Neural cell (in vitro differentiated cells): ENCODE data around the gene SLC15A2. TPM values are rescaled to one million over a fixed set of nuclear protein-coding genes. Genes with fewer than 3 reads are reported as not detected.

ENCODE experiments used
- H2AFZ ChIP-seq: fragments of 200-600, 300-800 bp; sonication (generic), shearing (Covaris generic); 2 replicates; pipeline ENCODE4 v1.6.0; 2014; ENCODE audit warnings: low read depth, mild to moderate bottlenecking, antibody characterized with exemption, low read length, moderate library complexity
- H3F3A ChIP-seq: fragments of 200-600 bp; shearing (Covaris generic); 2 replicates; pipeline ENCODE4 v1.6.1; 2016; ENCODE audit warnings: mild to moderate bottlenecking, moderate library complexity, mixed read lengths, antibody characterized with exemption, low read length; ENCODE audit not compliant: insufficient read depth, poor library complexity, severe bottlenecking
- H3K27ac ChIP-seq: fragments of 200-600, 300-800 bp; sonication (generic), shearing (Covaris generic); 2 replicates; pipeline ENCODE4 v1.5.1; 2014; ENCODE audit warnings: mild to moderate bottlenecking, low read length, moderate library complexity
- H3K27me3 ChIP-seq: fragments of 300-800, 200-600 bp; sonication (generic), shearing (Covaris generic); 2 replicates; pipeline ENCODE4 v1.6.0; 2014; ENCODE audit warnings: mild to moderate bottlenecking, low read depth, low read length, moderate library complexity; ENCODE audit not compliant: insufficient read depth
- H3K36me3 ChIP-seq: fragments of 300-800, 200-600 bp; sonication (generic), shearing (Covaris generic); 2 replicates; pipeline ENCODE4 v1.5.1; 2014; ENCODE audit warnings: mild to moderate bottlenecking, antibody characterized with exemption, low read length, moderate library complexity; ENCODE audit not compliant: insufficient read depth
- H3K4me2 ChIP-seq: fragments of 300-800, 200-600 bp; sonication (generic), shearing (Covaris generic); 2 replicates; pipeline ENCODE4 v1.6.0; 2014; ENCODE audit warnings: mild to moderate bottlenecking, low read length
- H3K4me3 ChIP-seq: fragments of 300-800, 200-600 bp; sonication (generic), shearing (Covaris generic); 2 replicates; pipeline ENCODE4 v1.5.1; 2014; ENCODE audit warnings: mild to moderate bottlenecking, low read length, moderate library complexity
- H3K79me2 ChIP-seq: fragments of 200-600 bp; shearing (Covaris generic); replicated peaks from 2 replicates; pipeline ENCODE4 v1.6.0; 2014; ENCODE audit warnings: mild to moderate bottlenecking, low read length, moderate library complexity; ENCODE audit not compliant: insufficient read depth
- H3K9ac ChIP-seq: fragments of 300-800, 200-600 bp; sonication (generic), shearing (Covaris generic); 2 replicates; pipeline ENCODE4 v1.6.1; 2016; ENCODE audit warnings: mild to moderate bottlenecking, low read length, mixed read lengths
- H3K9me2 ChIP-seq: fragments of 200-600 bp; shearing (Covaris generic); 2 replicates; pipeline ENCODE4 v1.6.1; 2016; ENCODE audit warnings: mild to moderate bottlenecking, low read length, mixed read lengths; ENCODE audit not compliant: insufficient read depth
- H3K9me3 ChIP-seq: fragments of 200-600, 300-800 bp; sonication (generic), shearing (Covaris generic); 2 replicates; pipeline ENCODE4 v1.6.1; 2016; ENCODE audit warnings: mild to moderate bottlenecking, mixed run types, low read length, moderate library complexity, mixed read lengths
- H4K20me1 ChIP-seq: fragments of 200-600 bp; shearing (Covaris generic); 2 replicates; pipeline ENCODE4 v1.6.1; 2016; ENCODE audit warnings: mild to moderate bottlenecking, mixed run types; ENCODE audit not compliant: insufficient read depth
- CTCF ChIP-seq: fragments of 450-650 bp; IDR thresholded peaks from 2 replicates; pipeline ENCODE4 v1.5.1; 2014; ENCODE audit warnings: antibody characterized with exemption, mild to moderate bottlenecking, moderate library complexity; ENCODE audit not compliant: poor library complexity, severe bottlenecking
- EP300 ChIP-seq: fragments of 450-650 bp; conservative IDR thresholded peaks from 2 replicates; pipeline ENCODE4 v1.6.1; 2014; ENCODE audit warnings: antibody characterized with exemption, mild to moderate bottlenecking, moderate library complexity; ENCODE audit not compliant: poor library complexity, severe bottlenecking
- EZH2 ChIP-seq: fragments of 200-600, 300-800 bp; shearing (Covaris generic), sonication (generic); IDR thresholded peaks from 2 replicates; pipeline ENCODE4 v1.6.1; 2014; ENCODE audit warnings: antibody characterized with exemption, low read length, borderline replicate concordance, mild to moderate bottlenecking; ENCODE audit not compliant: insufficient read depth, poor library complexity, severe bottlenecking
- MXI1 ChIP-seq: fragments of 450-650 bp; conservative IDR thresholded peaks from 2 replicates; pipeline ENCODE4 v1.6.1; 2014; ENCODE audit warnings: antibody characterized with exemption, mild to moderate bottlenecking; ENCODE audit not compliant: poor library complexity, severe bottlenecking
- POLR2AphosphoS5 ChIP-seq: IDR thresholded peaks from 2 replicates; pipeline ENCODE4 v1.6.1; 2012
- RAD21 ChIP-seq: fragments of 450-650 bp; conservative IDR thresholded peaks from 2 replicates; pipeline ENCODE4 v1.6.1; 2014; ENCODE audit warnings: antibody characterized with exemption, mild to moderate bottlenecking, moderate library complexity
- REST ChIP-seq: IDR thresholded peaks from 2 replicates; pipeline ENCODE4 v1.6.1; 2012; ENCODE audit warnings: borderline replicate concordance
- SMC3 ChIP-seq: fragments of 450-650 bp; conservative IDR thresholded peaks from 2 replicates; pipeline ENCODE4 v1.6.1; 2014; ENCODE audit warnings: antibody characterized with exemption, mild to moderate bottlenecking, moderate library complexity; ENCODE audit not compliant: poor library complexity
- TAF1 ChIP-seq: IDR thresholded peaks from 2 replicates; pipeline ENCODE4 v1.6.1; 2012; ENCODE audit warnings: low read depth
- polyA plus RNA-seq: library from polyadenylated mRNA; depleted of rRNA; stranded (reverse); fragments of >200 nt; gene quantifications from 2 replicates; pipeline ENCODE4 v1.2.3, GENCODE V29; 2014

SLC15A2 gene
- polyA plus RNA-seq, 1 donor from 2014 or later: 1.6 TPM

DNA sequence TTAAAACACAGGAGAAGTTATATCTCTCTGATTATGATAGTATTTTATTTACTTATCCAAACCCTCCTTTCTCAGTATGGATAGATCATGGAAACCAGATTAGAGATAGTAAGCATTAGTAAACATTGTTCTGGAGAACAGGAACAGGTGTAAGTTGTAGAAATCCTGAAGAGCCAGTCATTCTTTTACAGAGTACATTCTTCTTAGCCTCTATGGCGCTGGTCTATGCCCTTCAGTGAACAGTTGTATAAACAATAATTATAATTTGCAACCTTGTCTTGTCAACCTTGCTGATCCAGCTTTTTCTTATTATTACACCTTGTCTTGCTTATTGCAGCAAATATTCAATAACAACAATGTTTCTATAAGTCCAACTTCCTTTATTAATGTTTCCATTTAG lies 47.4 kb downstream of the SLC15A2 start:
- Histone ChIP-seq H3K4me3 (no peak overlapping the region), H2AFZ (no peak overlapping the region), H3K9me3 (no peaks in the 10 kb centered on the region), H3K4me2 (no peak overlapping the region), H3K36me3 (no peaks in the 10 kb centered on the region), H4K20me1 (no peaks in the 10 kb centered on the region), H3F3A (no peaks in the 10 kb centered on the region), H3K9me2 (no peaks in the 10 kb centered on the region), H3K27ac (no peak overlapping the region), H3K27me3 (no peaks in the 10 kb centered on the region), H3K79me2 (no peaks in the 10 kb centered on the region), H3K9ac (no peak overlapping the region)
- TF ChIP-seq RAD21: no peak
- no peak for TF ChIP-seq EP300
- no peak for TF ChIP-seq REST
- no peak for TF ChIP-seq CTCF
- no peak for TF ChIP-seq TAF1
- no peak for TF ChIP-seq MXI1
- TF ChIP-seq SMC3: no peak
- no peak for TF ChIP-seq POLR2AphosphoS5
- no peak for TF ChIP-seq EZH2

- H3K79me2 ChIP-seq: no peaks in the 10 kb centered on the region
- no peaks in the 10 kb centered on the region for H4K20me1 ChIP-seq
- no peaks in the 10 kb centered on the region for H3F3A ChIP-seq
- no peaks in the 10 kb centered on the region for H3K9me3 ChIP-seq
- no peak for TF ChIP-seq EZH2
- TF ChIP-seq SMC3: no peak
- TF ChIP-seq CTCF: no peak
- no peak for TF ChIP-seq TAF1
- no peak for TF ChIP-seq REST
- no peak overlapping the region for H3K27ac ChIP-seq
- H2AFZ ChIP-seq: no peak overlapping the region
- no peaks in the 10 kb centered on the region for H3K36me3 ChIP-seq
- H3K4me2 ChIP-seq: no peak overlapping the region
- no peaks in the 10 kb centered on the region for H3K27me3 ChIP-seq
- H3K4me3 ChIP-seq: no peak overlapping the region
- H3K9ac ChIP-seq: no peak overlapping the region
- H3K9me2 ChIP-seq: no peaks in the 10 kb centered on the region
Observed at GRCh38 chr3:121942116-121942786, 48.0 kb downstream of the SLC15A2 start.
